Dendritic cell treated with granulocyte-macrophage colony-stimulating factor and Interleukin-4, amounts not matched to agents 40 ng/mL and 50 ng/mL, for 4 days (primary cell): ENCODE data around the gene IRF4.

Source experiments
- H3K27ac Mint-ChIP-seq: one replicate; pipeline ENCODE4 v1.8.0; 2022; ENCODE audit warnings: mild to moderate bottlenecking, mixed read lengths
- H3K27me3 Mint-ChIP-seq: one replicate; pipeline ENCODE4 v1.8.0; 2022; ENCODE audit warnings: mild to moderate bottlenecking, mixed read lengths
- H3K36me3 Mint-ChIP-seq: one replicate; pipeline ENCODE4 v1.8.0; 2022; ENCODE audit warnings: low read depth, mixed read lengths
- H3K4me1 Mint-ChIP-seq: one replicate; pipeline ENCODE4 v1.8.0; 2022; ENCODE audit warnings: low read depth, mixed read lengths
- H3K4me3 Mint-ChIP-seq: one replicate; pipeline ENCODE4 v1.8.0; 2022; ENCODE audit warnings: mild to moderate bottlenecking, moderate library complexity, mixed read lengths
- H3K9me3 Mint-ChIP-seq: one replicate; pipeline ENCODE4 v1.8.0; 2022; ENCODE audit warnings: mixed read lengths
- intact Hi-C: fragments of 100-400 bp; cut with micrococcal nuclease; formaldehyde crosslinking; loops from one replicate; pipeline ENCODE4 v1.15.0; 2022

Gene IRF4

DNA sequence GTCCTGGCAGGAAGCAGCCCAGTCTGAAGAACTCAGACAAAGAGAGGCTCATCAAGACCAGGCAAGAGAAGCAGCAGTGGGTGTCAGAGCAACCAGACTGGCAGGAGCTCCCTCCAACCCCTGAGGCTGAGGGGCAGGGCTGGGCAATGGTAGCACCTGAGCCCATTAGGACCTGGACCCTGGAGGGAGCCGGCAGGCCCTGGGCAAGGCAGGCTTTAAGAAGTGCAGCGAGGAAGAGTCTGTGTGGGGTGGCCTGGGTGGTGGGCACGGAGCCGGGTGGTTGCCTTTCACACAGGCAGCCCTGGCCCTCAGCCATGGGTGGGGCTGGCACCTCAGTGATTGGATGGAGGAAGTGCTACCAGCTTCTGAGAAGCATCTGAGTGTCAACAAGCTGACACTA is 33.1 kb upstream of the IRF4 start:
- Mint-ChIP-seq H3K27ac (peak overlapping the region; percentile 86), H3K27me3 (peaks cover 9% of the 10 kb centered on the region)

DNA sequence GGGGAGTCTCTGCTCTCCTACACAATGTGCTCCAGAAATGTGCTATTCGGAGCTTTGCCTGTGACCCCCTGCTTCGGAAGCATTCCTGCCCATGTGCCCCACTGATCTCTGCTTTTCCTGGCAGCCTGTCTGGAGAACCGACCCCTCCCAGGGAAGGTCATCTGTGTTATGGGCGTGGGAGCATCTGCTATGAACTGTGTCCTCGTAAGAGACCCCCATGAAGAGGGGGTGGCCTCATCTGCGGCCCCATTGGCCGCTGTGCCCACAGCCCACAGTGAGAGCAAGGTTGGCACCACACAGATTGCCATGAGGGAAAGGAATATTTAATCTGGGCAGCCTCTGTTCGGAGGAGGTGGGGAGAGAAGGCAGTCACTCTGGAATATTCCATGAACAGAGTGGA is 32.7 kb upstream of the IRF4 start:
- Mint-ChIP-seq H3K27ac (peak overlapping the region; percentile 86), H3K4me3 (no peak overlapping the region), H3K4me1 (peaks cover 78% of the 10 kb centered on the region), H3K27me3 (peaks cover 9% of the 10 kb centered on the region), H3K36me3 (peaks cover 25% of the 10 kb centered on the region), H3K9me3 (peaks cover 16% of the 10 kb centered on the region)
- intact Hi-C loops = loop anchor here (2.0 to 5.0 kb wide), 2 partner anchors 18 to 33 kb away; partner anchors contain the start of gene IRF4

More for the DNA sequence above, 33.1 kb upstream of the IRF4 start:
- peaks cover 29% of the 10 kb centered on the region for H3K36me3 Mint-ChIP-seq
- peaks cover 12% of the 10 kb centered on the region for H3K9me3 Mint-ChIP-seq
- H3K4me3 Mint-ChIP-seq = peak overlapping the region; percentile 57
- intact Hi-C loops = loop anchor here (2.0 to 5.0 kb wide), 2 partner anchors 18 to 34 kb away; partner anchors contain the start of gene IRF4
- H3K4me1 Mint-ChIP-seq = peaks cover 82% of the 10 kb centered on the region

DNA sequence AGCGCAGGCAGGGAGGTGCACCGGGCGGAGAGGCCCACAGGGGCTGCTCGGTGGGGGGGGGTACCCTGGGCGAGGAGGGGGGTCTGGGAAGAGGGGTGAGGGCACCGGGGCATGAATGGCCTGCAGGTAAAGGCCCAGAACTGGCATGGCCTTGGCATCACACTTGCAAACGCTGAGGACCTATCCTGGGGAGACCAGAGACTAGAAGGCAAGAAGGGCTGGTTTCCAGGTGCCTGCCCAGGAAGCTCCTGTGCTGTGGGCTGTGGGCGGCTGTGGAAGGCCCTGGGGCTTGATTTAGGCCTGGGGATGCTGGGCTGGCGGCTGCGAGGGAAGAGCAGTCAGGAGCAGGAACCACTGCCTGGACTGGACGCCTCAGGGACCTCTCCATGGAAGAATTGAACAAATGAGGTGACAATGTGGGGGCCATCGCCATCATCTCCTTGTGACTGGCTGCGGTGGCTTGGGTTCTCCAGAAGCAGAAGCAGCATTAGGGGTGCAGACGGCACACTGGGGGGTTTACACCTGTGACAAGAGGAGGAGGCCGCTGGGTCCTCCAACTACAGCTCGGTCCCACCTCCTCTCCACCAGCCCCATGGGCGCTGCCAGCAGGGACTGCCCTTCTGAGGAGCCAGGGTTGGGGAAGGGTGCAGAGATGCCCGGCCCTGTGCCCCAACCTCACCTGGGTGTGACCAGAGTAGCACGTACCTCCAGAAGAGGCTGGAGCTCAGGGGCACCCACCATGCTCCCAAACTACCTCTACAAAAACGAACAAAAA is 32.1 kb upstream of the IRF4 start:
- H3K4me1 Mint-ChIP-seq = peaks cover 72% of the 10 kb centered on the region
- intact Hi-C loops = loop anchor here (2.0 to 5.0 kb wide), 2 partner anchors 19 to 33 kb away; partner anchors contain the start of gene IRF4
- peak overlapping the region; percentile 86 for H3K27ac Mint-ChIP-seq
- peaks cover 22% of the 10 kb centered on the region for H3K9me3 Mint-ChIP-seq
- no peak overlapping the region for H3K4me3 Mint-ChIP-seq
- H3K27me3 Mint-ChIP-seq = peaks cover 12% of the 10 kb centered on the region
- H3K36me3 Mint-ChIP-seq = peaks cover 21% of the 10 kb centered on the region

- no peak overlapping the region for H3K4me3 Mint-ChIP-seq
Observed at GRCh38 chr6:360349-360748, 31.2 kb upstream of the IRF4 start.

GRCh38 chr6:360764-361373 is 30.7 kb upstream of the IRF4 start:
- H3K27me3 Mint-ChIP-seq = peaks cover 16% of the 10 kb centered on the region
- H3K9me3 Mint-ChIP-seq = peaks cover 22% of the 10 kb centered on the region
- peaks cover 21% of the 10 kb centered on the region for H3K36me3 Mint-ChIP-seq
- peaks cover 58% of the 10 kb centered on the region for H3K4me1 Mint-ChIP-seq
- H3K4me3 Mint-ChIP-seq = no peak overlapping the region
- intact Hi-C loops = no loop called here
- peak overlapping the region; percentile 43 for H3K27ac Mint-ChIP-seq

More at GRCh38 chr6:360349-360748, 31.2 kb upstream of the IRF4 start:
- Mint-ChIP-seq H3K9me3 (peaks cover 22% of the 10 kb centered on the region), H3K4me1 (peaks cover 63% of the 10 kb centered on the region), H3K27me3 (peaks cover 12% of the 10 kb centered on the region), H3K36me3 (peaks cover 21% of the 10 kb centered on the region), H3K27ac (peak overlapping the region; percentile 43)
- intact Hi-C loops = no loop called here

GRCh38 chr6:361411-362132 is 30.0 kb upstream of the IRF4 start:
- Mint-ChIP-seq H3K4me1 (peaks cover 51% of the 10 kb centered on the region), H3K36me3 (peaks cover 21% of the 10 kb centered on the region), H3K9me3 (peaks cover 22% of the 10 kb centered on the region), H3K27me3 (peaks cover 19% of the 10 kb centered on the region), H3K4me3 (no peak overlapping the region), H3K27ac (peak overlapping the region; percentile 8)
- intact Hi-C loops = no loop called here

DNA sequence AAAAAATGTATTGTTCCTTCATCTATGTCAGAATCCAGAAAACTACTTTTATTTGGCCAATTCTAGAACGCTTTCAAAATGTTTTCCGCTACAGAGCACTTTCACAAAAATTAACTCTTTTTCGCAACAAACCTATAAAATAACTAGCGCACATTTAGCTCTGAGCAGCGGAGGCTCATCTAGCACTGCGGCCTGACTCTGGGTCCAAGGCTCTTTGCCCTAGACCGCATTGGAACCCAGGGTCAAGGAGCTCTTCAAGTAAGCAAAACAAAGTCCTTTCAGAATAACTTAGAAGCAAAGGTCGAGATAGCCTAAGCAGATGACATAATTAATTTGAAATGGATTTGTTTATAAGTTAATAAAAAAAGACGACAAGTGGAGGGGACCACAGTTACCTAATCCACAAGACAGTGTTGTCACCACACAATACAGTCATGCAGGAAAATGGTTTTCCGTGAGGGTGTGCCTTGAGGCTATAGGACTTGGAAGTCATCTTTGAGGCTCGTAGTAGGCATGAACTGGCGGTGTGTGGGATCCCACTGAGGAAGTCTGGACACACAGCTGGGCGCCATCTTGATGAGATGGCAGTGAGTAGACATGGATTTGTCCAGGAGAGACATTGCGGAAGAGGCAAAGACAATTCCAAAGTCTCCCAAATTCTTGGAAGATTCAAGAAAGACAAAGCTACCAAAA is 29.2 kb upstream of the IRF4 start:
- H3K9me3 Mint-ChIP-seq = peaks cover 22% of the 10 kb centered on the region
- peaks cover 43% of the 10 kb centered on the region for H3K4me1 Mint-ChIP-seq
- no peak overlapping the region for H3K27ac Mint-ChIP-seq
- intact Hi-C loops = no loop called here
- H3K27me3 Mint-ChIP-seq = peaks cover 24% of the 10 kb centered on the region
- no peak overlapping the region for H3K4me3 Mint-ChIP-seq
- H3K36me3 Mint-ChIP-seq = peaks cover 15% of the 10 kb centered on the region

DNA sequence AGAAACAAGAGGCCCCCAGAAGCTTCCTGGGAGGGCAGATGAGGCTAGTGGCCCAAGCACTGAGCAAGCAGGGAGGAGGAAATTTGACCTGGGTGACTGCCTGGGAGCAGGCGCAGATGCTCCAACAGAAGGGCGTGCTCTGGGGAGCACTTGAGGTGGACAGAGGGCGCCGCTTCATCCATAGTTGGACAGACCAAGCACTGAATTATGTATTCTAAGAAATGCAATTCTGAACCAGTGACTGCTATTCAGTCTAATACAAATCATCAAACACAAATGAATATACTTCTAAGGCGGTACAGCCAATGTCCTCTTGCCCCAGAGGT is 28.7 kb upstream of the IRF4 start:
- H3K9me3 Mint-ChIP-seq = peaks cover 22% of the 10 kb centered on the region
- intact Hi-C loops = no loop called here
- peaks cover 29% of the 10 kb centered on the region for H3K27me3 Mint-ChIP-seq
- H3K27ac Mint-ChIP-seq = no peak overlapping the region
- peaks cover 38% of the 10 kb centered on the region for H3K4me1 Mint-ChIP-seq
- H3K4me3 Mint-ChIP-seq = no peak overlapping the region
- peaks cover 15% of the 10 kb centered on the region for H3K36me3 Mint-ChIP-seq

GRCh38 chr6:363291-363690 is 28.3 kb upstream of the IRF4 start:
- Mint-ChIP-seq H3K4me1 (peaks cover 34% of the 10 kb centered on the region), H3K36me3 (peaks cover 15% of the 10 kb centered on the region), H3K27ac (no peak overlapping the region), H3K9me3 (peaks cover 22% of the 10 kb centered on the region), H3K4me3 (no peak overlapping the region), H3K27me3 (peaks cover 33% of the 10 kb centered on the region)
- intact Hi-C loops = no loop called here

DNA sequence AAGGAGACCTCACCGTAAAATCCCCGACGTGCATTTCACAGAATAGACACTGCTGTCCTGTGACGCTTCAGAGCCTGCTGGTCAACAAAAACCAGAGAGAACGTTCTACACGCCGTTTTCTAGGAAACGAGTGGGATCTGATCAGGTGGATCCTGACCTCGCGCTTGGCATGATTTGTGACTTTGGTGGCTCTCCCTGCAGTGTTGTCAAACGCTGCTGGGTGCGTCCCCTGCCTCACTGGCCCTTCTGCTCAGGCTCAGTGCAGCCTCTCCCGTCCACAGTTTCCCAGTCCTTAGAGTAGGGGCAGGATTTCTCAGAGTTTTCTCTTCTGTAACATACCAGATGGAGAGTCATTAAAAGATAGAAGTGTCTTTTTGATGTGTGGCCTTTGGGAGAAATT is 27.6 kb upstream of the IRF4 start:
- peaks cover 22% of the 10 kb centered on the region for H3K9me3 Mint-ChIP-seq
- peaks cover 28% of the 10 kb centered on the region for H3K4me1 Mint-ChIP-seq
- peaks cover 34% of the 10 kb centered on the region for H3K27me3 Mint-ChIP-seq
- intact Hi-C loops = no loop called here
- H3K4me3 Mint-ChIP-seq = no peak overlapping the region
- H3K27ac Mint-ChIP-seq = no peak overlapping the region
- peaks cover 12% of the 10 kb centered on the region for H3K36me3 Mint-ChIP-seq

DNA sequence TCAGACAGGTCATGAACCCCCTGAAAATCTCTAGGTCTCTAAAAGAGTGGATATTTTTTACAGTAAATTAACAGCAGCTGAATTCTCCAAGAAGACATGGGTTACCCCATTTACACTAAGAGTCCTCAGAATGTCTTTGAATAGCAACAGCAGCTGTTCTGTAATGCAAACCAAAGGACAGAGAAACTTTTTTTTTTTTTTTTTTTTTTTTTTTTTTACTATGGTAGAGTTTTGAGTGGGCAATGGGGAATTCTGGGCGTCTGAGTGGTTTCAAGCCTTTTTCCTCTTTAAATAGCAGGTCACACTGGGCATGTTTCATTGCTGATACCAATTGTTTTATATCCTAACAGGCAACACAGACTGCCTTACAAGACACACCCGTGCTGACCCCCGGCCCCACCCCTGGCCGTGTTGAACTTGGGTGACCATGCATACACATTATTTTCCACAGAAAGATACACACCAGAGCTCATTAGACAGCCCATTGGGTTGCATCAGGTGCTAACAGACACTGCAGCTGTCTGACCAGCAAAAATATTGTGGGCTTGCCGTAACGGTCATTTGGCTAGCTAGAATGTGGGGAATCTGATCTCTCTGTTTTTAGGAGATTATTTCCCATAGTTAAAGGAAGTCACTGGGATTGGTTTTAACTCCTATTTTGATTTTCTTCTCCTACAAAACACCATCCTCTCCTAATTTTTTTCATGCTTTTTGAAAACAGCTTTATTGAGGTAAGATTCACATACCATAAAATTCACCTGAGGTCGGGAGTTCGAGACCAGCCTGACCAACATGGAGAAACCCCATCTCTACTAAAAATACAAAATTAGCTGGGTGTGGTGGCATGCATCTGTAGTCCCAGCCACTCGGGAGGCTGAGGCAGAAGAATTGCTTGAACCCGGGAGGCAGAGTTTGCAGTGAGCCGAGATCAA is 26.7 kb upstream of the IRF4 start:
- Mint-ChIP-seq H3K36me3 (peaks cover 5% of the 10 kb centered on the region), H3K27me3 (peaks cover 40% of the 10 kb centered on the region), H3K4me3 (no peak overlapping the region), H3K27ac (no peak overlapping the region), H3K9me3 (peaks cover 22% of the 10 kb centered on the region), H3K4me1 (peaks cover 19% of the 10 kb centered on the region)
- intact Hi-C loops = no loop called here

DNA sequence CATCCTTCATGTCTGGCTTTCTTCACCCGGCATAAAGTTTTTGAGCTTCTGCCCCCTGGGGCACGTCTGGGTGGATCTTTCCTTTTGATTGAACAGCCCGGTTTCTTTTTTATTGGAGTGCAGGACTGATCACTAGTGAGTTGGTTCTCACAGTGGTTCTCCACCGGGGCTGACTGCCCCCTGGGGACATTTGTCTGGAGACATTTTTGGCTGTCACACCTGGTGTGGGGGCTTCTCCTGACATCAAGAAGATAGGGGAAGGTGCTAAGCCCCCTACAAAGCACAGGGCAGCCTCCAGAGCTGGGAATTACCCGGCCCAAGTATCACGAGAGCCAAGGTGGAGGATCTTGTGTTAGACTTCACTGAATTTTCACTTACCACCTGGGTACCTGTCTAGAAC is 25.7 kb upstream of the IRF4 start:
- peaks cover 27% of the 10 kb centered on the region for H3K9me3 Mint-ChIP-seq
- H3K27ac Mint-ChIP-seq = no peak overlapping the region
- no peak overlapping the region for H3K4me3 Mint-ChIP-seq
- peaks cover 5% of the 10 kb centered on the region for H3K36me3 Mint-ChIP-seq
- peaks cover 11% of the 10 kb centered on the region for H3K4me1 Mint-ChIP-seq
- intact Hi-C loops = no loop called here
- peaks cover 47% of the 10 kb centered on the region for H3K27me3 Mint-ChIP-seq
